ENCODE measurements around the gene CTTN.

GRCh38 chr11:70445091-70445490, 46.8 kb downstream of the CTTN start:
- TF ChIP-seq, protein P1, sequence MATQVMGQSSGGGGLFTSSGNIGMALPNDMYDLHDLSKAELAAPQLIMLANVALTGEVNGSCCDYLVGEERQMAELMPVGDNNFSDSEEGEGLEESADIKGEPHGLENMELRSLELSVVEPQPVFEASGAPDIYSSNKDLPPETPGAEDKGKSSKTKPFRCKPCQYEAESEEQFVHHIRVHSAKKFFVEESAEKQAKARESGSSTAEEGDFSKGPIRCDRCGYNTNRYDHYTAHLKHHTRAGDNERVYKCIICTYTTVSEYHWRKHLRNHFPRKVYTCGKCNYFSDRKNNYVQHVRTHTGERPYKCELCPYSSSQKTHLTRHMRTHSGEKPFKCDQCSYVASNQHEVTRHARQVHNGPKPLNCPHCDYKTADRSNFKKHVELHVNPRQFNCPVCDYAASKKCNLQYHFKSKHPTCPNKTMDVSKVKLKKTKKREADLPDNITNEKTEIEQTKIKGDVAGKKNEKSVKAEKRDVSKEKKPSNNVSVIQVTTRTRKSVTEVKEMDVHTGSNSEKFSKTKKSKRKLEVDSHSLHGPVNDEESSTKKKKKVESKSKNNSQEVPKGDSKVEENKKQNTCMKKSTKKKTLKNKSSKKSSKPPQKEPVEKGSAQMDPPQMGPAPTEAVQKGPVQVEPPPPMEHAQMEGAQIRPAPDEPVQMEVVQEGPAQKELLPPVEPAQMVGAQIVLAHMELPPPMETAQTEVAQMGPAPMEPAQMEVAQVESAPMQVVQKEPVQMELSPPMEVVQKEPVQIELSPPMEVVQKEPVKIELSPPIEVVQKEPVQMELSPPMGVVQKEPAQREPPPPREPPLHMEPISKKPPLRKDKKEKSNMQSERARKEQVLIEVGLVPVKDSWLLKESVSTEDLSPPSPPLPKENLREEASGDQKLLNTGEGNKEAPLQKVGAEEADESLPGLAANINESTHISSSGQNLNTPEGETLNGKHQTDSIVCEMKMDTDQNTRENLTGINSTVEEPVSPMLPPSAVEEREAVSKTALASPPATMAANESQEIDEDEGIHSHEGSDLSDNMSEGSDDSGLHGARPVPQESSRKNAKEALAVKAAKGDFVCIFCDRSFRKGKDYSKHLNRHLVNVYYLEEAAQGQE (IDR thresholded peaks at IDR 0.05; ENCODE audit: insufficient read depth in 1 of 2, low read depth in 2 of 2, low read length in 1 of 2), result no peak
- no peak for TF ChIP-seq POLR2AphosphoS5 (IDR thresholded peaks at IDR 0.05; ENCODE audit: low read depth, low read length)

All from Panc1 (cell line).